WTC11 (cell line): ENCODE results near the gene LRRC1.

Experiments used
- GABPB1 ChIP-seq: sonication (generic); formaldehyde crosslinking; IDR thresholded peaks from 2 replicates; pipeline ENCODE4 v1.8.1; 2023; ENCODE audit warnings: mild to moderate bottlenecking, missing genetic modification reagents
- RELA ChIP-seq: sonication (generic); formaldehyde crosslinking; IDR thresholded peaks from 2 replicates; pipeline ENCODE4 v1.8.1; 2022; ENCODE audit warnings: missing genetic modification reagents, mild to moderate bottlenecking, borderline replicate concordance
- TCF7 ChIP-seq: sonication (generic); formaldehyde crosslinking; IDR thresholded peaks from 2 replicates; pipeline ENCODE4 v1.8.0; 2022; ENCODE audit warnings: mild to moderate bottlenecking, low read depth, missing genetic modification reagents, moderate library complexity
- TF ChIP-seq, protein P1 (sequence below): sonication (generic); formaldehyde crosslinking; IDR thresholded peaks from 2 replicates; pipeline ENCODE4 v1.8.1; 2023; ENCODE audit warnings: mild to moderate bottlenecking, missing genetic modification reagents, borderline replicate concordance
- TF ChIP-seq, protein P2 (sequence below): fragments of 200-600 bp; IDR thresholded peaks from 2 replicates; pipeline ENCODE4 v1.8.0; 2022; ENCODE audit warnings: antibody characterized with exemption
- TF ChIP-seq, protein P3 (sequence below): sonication (generic); formaldehyde crosslinking; conservative IDR thresholded peaks from 2 replicates; pipeline ENCODE4 v1.8.1; 2023; ENCODE audit warnings: mild to moderate bottlenecking, low read depth, missing genetic modification reagents, moderate library complexity
- TF ChIP-seq, protein P4 (sequence below): sonication (generic); formaldehyde crosslinking; IDR thresholded peaks from 2 replicates; pipeline ENCODE4 v1.8.1; 2022; ENCODE audit warnings: missing genetic modification reagents, borderline replicate concordance

DNA sequence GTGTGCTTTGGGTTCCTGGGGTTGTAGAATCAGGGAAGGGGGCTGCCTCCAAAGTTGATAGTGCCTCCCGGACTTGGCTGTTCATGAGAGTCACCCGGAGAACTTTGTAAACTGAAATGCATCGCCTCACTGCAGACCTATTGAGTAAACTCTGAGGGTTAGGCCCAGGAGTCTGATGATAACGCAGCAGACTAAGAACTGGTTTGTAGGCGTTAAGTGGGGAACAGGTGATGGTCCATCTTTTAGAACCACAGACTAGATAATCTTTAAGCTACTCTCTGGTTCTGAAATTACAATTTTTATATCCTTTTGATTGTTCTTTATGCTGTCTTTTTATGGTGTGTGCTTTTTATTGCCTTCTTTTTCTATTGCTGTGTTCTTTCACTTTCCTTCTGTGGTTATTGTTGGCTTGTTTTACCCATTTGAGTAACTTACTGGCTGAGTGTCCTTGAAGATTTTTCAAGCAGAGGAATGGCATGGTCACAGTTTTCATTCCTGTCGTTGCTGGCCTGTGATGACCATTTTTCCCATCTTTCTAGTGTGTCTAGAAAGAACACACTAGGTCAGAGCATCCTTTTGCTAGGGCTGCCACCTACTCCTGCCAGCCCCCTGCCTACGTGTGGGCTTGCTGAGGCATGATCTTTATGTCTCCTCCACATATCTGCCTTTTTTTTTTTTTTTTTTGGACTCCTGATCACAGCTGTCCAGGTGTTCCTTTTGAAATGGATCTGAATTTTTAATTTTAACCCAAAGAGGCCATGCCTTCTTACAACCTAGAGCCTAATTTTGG, 30.9 kb downstream of the LRRC1 start:
- TF ChIP-seq, protein P1, sequence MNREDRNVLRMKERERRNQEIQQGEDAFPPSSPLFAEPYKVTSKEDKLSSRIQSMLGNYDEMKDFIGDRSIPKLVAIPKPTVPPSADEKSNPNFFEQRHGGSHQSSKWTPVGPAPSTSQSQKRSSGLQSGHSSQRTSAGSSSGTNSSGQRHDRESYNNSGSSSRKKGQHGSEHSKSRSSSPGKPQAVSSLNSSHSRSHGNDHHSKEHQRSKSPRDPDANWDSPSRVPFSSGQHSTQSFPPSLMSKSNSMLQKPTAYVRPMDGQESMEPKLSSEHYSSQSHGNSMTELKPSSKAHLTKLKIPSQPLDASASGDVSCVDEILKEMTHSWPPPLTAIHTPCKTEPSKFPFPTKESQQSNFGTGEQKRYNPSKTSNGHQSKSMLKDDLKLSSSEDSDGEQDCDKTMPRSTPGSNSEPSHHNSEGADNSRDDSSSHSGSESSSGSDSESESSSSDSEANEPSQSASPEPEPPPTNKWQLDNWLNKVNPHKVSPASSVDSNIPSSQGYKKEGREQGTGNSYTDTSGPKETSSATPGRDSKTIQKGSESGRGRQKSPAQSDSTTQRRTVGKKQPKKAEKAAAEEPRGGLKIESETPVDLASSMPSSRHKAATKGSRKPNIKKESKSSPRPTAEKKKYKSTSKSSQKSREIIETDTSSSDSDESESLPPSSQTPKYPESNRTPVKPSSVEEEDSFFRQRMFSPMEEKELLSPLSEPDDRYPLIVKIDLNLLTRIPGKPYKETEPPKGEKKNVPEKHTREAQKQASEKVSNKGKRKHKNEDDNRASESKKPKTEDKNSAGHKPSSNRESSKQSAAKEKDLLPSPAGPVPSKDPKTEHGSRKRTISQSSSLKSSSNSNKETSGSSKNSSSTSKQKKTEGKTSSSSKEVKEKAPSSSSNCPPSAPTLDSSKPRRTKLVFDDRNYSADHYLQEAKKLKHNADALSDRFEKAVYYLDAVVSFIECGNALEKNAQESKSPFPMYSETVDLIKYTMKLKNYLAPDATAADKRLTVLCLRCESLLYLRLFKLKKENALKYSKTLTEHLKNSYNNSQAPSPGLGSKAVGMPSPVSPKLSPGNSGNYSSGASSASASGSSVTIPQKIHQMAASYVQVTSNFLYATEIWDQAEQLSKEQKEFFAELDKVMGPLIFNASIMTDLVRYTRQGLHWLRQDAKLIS (CRISPR knock-in tag): no peak
- TF ChIP-seq, protein P2, sequence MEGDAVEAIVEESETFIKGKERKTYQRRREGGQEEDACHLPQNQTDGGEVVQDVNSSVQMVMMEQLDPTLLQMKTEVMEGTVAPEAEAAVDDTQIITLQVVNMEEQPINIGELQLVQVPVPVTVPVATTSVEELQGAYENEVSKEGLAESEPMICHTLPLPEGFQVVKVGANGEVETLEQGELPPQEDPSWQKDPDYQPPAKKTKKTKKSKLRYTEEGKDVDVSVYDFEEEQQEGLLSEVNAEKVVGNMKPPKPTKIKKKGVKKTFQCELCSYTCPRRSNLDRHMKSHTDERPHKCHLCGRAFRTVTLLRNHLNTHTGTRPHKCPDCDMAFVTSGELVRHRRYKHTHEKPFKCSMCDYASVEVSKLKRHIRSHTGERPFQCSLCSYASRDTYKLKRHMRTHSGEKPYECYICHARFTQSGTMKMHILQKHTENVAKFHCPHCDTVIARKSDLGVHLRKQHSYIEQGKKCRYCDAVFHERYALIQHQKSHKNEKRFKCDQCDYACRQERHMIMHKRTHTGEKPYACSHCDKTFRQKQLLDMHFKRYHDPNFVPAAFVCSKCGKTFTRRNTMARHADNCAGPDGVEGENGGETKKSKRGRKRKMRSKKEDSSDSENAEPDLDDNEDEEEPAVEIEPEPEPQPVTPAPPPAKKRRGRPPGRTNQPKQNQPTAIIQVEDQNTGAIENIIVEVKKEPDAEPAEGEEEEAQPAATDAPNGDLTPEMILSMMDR: no peak
- TF ChIP-seq, protein P3, sequence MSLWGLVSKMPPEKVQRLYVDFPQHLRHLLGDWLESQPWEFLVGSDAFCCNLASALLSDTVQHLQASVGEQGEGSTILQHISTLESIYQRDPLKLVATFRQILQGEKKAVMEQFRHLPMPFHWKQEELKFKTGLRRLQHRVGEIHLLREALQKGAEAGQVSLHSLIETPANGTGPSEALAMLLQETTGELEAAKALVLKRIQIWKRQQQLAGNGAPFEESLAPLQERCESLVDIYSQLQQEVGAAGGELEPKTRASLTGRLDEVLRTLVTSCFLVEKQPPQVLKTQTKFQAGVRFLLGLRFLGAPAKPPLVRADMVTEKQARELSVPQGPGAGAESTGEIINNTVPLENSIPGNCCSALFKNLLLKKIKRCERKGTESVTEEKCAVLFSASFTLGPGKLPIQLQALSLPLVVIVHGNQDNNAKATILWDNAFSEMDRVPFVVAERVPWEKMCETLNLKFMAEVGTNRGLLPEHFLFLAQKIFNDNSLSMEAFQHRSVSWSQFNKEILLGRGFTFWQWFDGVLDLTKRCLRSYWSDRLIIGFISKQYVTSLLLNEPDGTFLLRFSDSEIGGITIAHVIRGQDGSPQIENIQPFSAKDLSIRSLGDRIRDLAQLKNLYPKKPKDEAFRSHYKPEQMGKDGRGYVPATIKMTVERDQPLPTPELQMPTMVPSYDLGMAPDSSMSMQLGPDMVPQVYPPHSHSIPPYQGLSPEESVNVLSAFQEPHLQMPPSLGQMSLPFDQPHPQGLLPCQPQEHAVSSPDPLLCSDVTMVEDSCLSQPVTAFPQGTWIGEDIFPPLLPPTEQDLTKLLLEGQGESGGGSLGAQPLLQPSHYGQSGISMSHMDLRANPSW (CRISPR knock-in tag): no peak
- TF ChIP-seq, protein P4, sequence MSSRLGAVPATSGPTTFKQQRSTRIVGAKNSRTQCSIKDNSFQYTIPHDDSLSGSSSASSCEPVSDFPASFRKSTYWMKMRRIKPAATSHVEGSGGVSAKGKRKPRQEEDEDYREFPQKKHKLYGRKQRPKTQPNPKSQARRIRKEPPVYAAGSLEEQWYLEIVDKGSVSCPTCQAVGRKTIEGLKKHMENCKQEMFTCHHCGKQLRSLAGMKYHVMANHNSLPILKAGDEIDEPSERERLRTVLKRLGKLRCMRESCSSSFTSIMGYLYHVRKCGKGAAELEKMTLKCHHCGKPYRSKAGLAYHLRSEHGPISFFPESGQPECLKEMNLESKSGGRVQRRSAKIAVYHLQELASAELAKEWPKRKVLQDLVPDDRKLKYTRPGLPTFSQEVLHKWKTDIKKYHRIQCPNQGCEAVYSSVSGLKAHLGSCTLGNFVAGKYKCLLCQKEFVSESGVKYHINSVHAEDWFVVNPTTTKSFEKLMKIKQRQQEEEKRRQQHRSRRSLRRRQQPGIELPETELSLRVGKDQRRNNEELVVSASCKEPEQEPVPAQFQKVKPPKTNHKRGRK (CRISPR knock-in tag): no peak
- TF ChIP-seq RELA (CRISPR knock-in tag) (no peak), GABPB1 (CRISPR knock-in tag) (no peak), TCF7 (CRISPR knock-in tag) (no peak)
